Muscle layer of colon (tissue), 2 donors: ENCODE results near the gene CCDC159.

ENCODE experiments used
- H3K27ac ChIP-seq: one replicate; pipeline ENCODE4 v1.7.0; 2013; ENCODE audit warnings: low read depth, mild to moderate bottlenecking, low read length, moderate library complexity
- H3K27me3 ChIP-seq, 2 donors: one replicate each; pipeline ENCODE4 v1.7.0; 2013; ENCODE audit warnings: low read length in 2 of 2, mild to moderate bottlenecking in 2 of 2; ENCODE audit not compliant: insufficient read depth in 2 of 2, control insufficient read depth in 1 of 2
- H3K36me3 ChIP-seq: one replicate; pipeline ENCODE4 v1.7.0; 2013; ENCODE audit warnings: mild to moderate bottlenecking, low read length; ENCODE audit not compliant: insufficient read depth
- H3K4me1 ChIP-seq: one replicate; pipeline ENCODE4 v1.7.0; 2013; ENCODE audit warnings: mild to moderate bottlenecking, low read length; ENCODE audit not compliant: insufficient read depth
- H3K4me3 ChIP-seq, 2 donors: one replicate each; pipeline ENCODE4 v1.7.0; 2013; ENCODE audit warnings: low read length in 2 of 2, low read depth in 1 of 2, mild to moderate bottlenecking in 1 of 2, moderate library complexity in 1 of 2
- H3K9ac ChIP-seq: one replicate; pipeline ENCODE4 v1.7.0; 2013; ENCODE audit warnings: low read length
- H3K9me3 ChIP-seq: one replicate; pipeline ENCODE4 v1.7.0; 2013; ENCODE audit warnings: mild to moderate bottlenecking, low read length
- donor health status: abdominal sarcoma.
- donor health status: Adenocarcinoma of cecum.

Gene CCDC159

DNA sequence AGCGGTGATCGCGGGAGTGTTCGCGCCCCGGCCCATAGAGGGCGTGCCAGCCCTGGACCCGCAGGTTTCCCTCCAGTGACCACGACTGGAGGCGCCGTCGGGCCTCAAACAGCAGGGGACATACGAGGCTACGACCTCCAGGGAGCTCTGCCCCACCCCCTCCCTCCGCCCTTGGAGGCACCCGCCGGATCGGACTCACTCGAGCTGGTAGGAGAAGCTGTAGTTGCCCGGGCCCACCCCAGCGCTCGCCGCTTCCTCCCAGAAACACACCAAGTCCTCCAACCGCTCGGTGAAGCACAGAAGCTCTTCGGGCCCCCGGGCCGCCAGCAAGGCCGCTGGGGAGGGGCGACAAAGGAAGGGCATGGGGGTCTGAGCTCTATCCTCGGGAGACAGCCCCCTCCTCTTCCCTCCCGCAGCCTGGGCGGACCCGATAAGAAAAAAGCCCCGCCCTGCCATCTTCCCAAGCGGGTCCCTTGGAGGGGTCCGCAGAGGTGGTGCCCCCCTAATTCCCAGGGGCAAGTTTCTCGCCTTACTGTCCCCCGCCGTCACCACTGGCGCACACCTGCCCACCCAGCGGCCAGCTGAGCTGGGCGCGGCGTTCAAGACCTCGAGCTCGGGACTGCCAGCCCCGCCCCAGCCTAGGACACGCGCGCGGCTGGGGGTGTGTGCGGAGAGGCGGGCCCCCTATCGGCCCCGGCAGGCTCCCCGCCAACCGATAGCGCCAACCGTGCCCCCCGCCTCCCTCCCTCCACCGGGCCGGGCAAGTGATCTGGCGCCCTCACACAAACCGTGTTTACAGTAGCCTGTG lies 36.8 kb downstream of the CCDC159 start:
- Histone ChIP-seq H3K36me3 (no peaks in the 10 kb centered on the region), H3K27ac (no peak overlapping the region), H3K9me3 (no peaks in the 10 kb centered on the region), H3K27me3 (peaks cover 6 to 27% of the 10 kb centered on the region in 2 donors), H3K9ac (no peak overlapping the region), H3K4me1 (peaks cover 24% of the 10 kb centered on the region), H3K4me3 (no peak overlapping the region)

DNA sequence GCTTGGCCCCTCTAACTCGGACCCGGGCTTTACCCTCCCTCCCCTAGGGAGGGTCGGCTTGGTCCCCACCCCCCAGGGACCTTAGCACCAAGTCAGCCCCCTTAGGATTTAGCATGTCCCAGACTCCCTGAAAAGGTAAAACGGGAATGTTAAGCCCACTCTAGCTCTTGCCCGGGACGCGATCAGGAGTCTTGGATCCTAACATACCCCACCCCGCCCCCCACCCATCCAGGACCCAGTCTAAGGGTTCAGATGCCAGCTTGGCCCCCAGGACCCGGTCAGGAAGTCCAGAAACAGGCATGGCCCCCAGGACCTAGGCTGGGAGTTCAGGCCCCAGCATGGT lies 37.4 kb downstream of the CCDC159 start:
- no peak overlapping the region for H3K4me3 ChIP-seq
- no peaks in the 10 kb centered on the region for H3K36me3 ChIP-seq
- peaks cover 18% of the 10 kb centered on the region for H3K4me1 ChIP-seq
- H3K27ac ChIP-seq, result no peak overlapping the region
- H3K9ac ChIP-seq, result no peak overlapping the region
- no peaks in the 10 kb centered on the region for H3K9me3 ChIP-seq
- peaks cover 6 to 27% of the 10 kb centered on the region in 2 donors for H3K27me3 ChIP-seq

DNA sequence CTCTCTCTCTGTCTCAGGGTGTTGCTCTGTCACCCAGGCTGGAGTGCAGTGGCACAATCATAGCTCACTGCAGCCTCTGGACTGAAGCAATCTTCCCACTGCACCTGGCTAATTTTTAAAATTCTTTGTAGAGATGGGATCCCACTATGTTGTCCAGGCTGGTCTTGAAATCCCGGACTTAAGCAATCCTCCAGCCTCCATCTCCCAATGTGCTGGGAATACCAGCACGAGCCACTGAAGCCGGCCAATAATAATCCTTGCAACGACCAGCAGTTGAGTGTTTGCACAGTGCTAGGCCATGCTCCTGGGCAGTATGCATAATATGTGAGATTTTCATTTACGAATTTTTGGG lies 38.4 kb downstream of the CCDC159 start:
- Histone ChIP-seq H3K9me3 (no peaks in the 10 kb centered on the region), H3K4me3 (no peak overlapping the region), H3K4me1 (peaks cover 17% of the 10 kb centered on the region), H3K27ac (no peak overlapping the region), H3K9ac (no peak overlapping the region), H3K36me3 (no peaks in the 10 kb centered on the region), H3K27me3 (peaks cover 6 to 27% of the 10 kb centered on the region in 2 donors)

DNA sequence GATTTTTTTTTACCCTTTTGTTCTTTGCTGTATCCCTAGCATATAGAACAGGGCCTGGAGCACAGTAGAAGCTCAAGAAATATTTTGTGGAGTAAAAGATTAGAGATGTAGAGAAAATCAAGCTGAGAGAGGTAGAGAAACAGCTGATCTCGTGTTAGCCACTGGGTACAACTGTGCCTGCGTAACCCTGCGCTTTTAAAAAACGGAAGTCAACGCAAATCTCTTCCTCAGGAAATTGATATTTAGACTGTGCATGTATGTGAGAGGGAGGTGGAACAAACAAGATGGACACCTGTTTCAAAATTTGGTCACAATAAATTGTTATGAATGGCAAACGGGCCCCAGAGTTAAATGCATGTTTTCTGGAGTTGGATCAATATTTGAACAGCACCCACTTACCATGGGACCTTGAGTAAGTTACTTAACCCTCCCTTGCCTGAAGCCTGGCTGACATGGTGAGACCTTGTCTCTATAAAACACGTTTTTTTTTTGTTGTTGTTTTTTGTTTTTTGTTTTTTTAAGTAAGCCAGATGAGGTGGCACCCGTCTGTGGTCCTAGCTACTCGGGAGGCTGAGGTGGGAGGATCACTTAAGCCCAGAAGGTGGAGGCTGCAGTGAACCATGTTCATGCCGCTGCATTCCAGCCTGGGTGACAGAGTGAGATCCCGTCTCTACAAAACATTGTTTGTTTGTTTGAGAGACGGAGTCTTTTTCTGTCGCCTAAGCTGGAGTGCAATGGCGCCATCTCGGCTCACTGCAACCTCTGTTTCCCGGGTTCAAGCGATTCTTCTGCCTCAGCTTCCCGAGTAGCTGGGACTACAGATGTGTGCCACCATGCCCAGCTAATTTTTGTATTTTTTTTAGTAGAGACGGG lies 41.1 kb downstream of the CCDC159 start:
- Histone ChIP-seq H3K27ac (no peak overlapping the region), H3K4me1 (no peaks in the 10 kb centered on the region), H3K27me3 (peaks cover 0 to 18% of the 10 kb centered on the region in 2 donors), H3K36me3 (no peaks in the 10 kb centered on the region), H3K4me3 (no peak overlapping the region), H3K9ac (no peak overlapping the region), H3K9me3 (no peaks in the 10 kb centered on the region)

DNA sequence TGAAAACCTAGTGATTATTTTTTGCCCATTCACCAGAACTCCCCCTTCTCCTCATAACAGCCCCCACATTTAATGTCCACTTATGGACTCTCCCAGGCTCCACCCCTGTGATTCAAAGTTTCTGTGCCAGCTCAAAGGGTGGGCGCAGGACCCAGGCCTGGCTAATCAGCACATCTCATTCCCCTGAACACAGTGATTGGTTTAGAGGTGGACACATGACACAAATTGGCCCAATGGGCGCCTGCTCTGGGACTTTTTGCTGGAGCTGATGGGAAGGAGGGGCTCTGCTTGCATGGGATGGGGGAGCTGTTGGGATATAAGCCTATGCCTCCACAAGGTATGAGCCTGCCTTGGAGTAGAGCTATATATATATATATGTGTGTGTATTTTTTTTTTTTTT lies 44.0 kb downstream of the CCDC159 start:
- no peak overlapping the region for H3K4me3 ChIP-seq
- no peaks in the 10 kb centered on the region for H3K9me3 ChIP-seq
- H3K27ac ChIP-seq, result no peak overlapping the region
- no peak overlapping the region for H3K9ac ChIP-seq
- no peaks in the 10 kb centered on the region for H3K27me3 ChIP-seq
- no peaks in the 10 kb centered on the region for H3K36me3 ChIP-seq
- H3K4me1 ChIP-seq, result no peaks in the 10 kb centered on the region

DNA sequence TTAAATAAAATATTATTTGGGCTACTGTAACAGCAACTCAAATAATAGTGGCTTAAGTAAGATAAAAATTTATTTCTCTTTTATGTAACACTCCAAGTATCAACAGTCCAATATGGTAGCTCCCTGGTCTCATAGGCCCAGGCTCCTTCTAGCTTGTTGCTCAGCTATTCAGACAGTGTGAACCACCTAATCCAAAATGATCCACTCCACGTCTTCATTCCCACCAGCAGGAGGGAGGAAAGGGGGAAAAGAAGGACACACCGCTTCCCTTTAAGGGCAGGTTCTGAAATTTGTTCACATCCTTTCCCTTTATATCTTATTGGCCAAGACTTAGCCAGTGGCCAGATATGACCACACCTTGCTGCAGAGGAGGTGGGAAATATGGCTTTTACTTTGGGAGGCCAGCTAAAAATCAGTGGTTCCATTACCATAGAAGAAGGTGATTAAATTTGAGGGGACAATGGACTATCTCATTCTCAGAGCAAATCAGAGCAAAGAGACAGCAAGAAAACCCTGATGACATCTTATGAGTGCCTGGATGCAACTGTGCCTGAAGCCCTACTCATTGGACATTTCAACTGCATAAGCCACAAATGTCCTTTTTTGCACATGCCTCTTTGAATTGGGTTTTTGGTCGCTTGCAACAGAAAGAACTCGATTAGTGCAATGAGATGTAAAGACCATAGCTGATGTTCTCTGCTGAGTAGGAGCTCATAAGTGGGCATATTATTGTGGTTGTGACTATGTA lies 44.8 kb downstream of the CCDC159 start:
- no peak overlapping the region for H3K4me3 ChIP-seq
- no peak overlapping the region for H3K9ac ChIP-seq
- H3K27ac ChIP-seq, result no peak overlapping the region
- no peaks in the 10 kb centered on the region for H3K9me3 ChIP-seq
- no peaks in the 10 kb centered on the region for H3K36me3 ChIP-seq
- no peaks in the 10 kb centered on the region for H3K4me1 ChIP-seq
- no peaks in the 10 kb centered on the region for H3K27me3 ChIP-seq

DNA sequence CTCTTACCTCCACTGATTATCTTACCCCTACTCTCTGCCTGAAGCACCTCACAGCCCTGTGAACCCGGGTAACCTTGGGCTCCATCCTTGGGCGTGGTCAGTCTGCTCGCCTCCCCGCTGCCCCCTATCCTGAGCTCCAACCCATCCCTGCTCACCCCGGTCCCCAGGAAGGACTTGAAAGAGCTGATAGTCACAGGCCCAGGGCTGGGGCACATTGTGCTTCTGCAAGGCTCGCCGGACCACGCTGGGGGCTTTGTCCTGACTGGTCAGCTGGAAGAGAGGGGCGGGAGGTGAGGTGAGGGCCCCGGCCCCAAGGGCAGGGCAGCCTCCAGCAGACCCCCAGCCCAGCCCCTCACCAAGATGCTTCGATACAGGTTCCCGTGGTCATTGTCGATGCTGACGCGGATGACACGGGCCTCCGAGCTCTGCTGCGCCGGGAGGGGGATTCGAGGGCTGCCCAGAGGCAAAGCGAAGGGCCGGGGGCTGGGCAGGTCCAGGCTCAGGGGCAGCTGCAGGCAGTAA lies 50.8 kb downstream of the CCDC159 start:
- Histone ChIP-seq H3K9ac (no peak overlapping the region), H3K4me3 (no peak overlapping the region), H3K27ac (no peak overlapping the region), H3K4me1 (no peaks in the 10 kb centered on the region), H3K9me3 (no peaks in the 10 kb centered on the region), H3K27me3 (peaks cover 0 to 4% of the 10 kb centered on the region in 2 donors), H3K36me3 (no peaks in the 10 kb centered on the region)

DNA sequence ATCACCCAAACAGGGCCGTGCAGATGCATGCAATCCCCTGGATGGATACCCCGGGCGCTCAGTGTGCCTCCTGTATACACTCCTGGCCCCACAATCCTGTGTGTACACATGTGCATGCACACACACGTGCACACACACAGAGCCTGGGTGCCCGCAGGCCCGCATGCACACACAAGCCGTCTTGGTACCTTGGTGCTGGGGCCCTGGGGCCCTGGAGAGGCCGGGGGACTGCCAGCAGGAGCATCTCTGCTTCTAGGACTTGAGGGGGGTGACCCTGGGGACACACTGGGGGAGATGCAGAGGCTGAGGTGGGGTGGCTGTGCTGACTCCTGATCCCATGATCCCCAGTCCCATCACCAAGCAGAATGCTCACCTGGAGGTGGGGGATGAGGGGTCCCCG lies 53.3 kb downstream of the CCDC159 start:
- Histone ChIP-seq H3K27me3 (peaks cover 0 to 4% of the 10 kb centered on the region in 2 donors), H3K4me1 (no peaks in the 10 kb centered on the region), H3K9ac (no peak overlapping the region), H3K36me3 (no peaks in the 10 kb centered on the region), H3K27ac (no peak overlapping the region), H3K4me3 (no peak overlapping the region), H3K9me3 (no peaks in the 10 kb centered on the region)

DNA sequence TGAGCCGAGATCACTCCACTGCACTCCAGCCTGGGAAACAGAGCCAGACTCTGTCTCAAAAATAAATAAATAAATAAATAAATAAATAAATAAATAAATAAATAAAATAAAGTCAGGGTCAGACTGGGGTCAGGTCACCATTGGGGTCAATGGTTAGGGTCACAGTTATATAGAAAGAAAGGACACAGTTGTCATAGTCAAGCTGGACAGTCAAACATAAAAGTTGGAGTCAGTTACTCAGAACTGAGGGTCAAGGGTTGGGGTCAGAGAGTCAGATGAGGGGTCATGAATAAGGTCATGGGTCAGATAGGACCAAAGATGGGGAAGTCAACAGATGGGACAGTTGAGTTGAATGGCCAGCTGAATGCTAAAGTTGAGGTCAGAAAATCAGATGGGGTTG lies 54.5 kb downstream of the CCDC159 start:
- Histone ChIP-seq H3K36me3 (no peaks in the 10 kb centered on the region), H3K9me3 (no peaks in the 10 kb centered on the region), H3K27me3 (peaks cover 0 to 4% of the 10 kb centered on the region in 2 donors), H3K4me3 (no peak overlapping the region), H3K4me1 (no peaks in the 10 kb centered on the region), H3K27ac (no peak overlapping the region), H3K9ac (no peak overlapping the region)

DNA sequence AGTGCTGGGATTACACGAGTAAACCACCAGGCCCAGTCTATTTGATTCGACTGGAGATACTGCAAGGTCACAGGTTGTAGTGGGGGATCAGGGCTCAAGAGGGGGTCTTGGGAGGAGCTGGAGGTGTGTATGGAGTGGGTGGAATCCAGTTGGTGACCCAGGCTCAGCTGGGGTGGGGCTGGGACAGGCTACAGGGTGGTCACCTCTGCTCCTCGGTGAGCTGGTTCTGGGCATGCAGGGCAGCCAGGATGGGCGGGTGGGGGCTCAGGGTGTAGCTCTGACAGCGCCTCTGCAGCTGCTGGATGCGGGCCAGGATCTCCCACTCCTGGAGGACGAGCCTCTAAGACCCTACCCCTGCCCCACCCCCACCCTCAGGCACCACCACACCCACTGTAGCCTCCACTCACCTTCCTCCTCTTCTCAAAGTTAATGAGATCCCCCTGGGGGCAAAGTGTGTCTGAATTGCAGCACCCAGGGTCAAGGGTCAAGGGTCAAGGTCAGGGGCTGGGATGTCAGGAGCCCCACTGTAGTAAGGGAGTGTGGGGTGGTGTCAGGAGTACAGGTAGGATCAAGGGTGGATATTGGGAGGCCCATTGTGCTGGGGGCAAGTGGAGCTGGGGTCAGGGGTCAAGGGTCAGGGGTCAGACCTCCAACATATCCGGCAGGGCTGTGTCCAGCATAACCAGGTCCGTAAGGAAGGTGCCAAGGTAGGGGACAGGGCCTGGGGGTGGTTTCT lies 55.7 kb downstream of the CCDC159 start:
- Histone ChIP-seq H3K36me3 (no peaks in the 10 kb centered on the region), H3K9me3 (no peaks in the 10 kb centered on the region)

More for the DNA sequence above, 55.7 kb downstream of the CCDC159 start:
- Histone ChIP-seq H3K27ac (no peak overlapping the region), H3K27me3 (peaks cover 5 to 11% of the 10 kb centered on the region in 2 donors), H3K4me3 (no peak overlapping the region), H3K4me1 (no peaks in the 10 kb centered on the region), H3K9ac (no peak overlapping the region)
